ENCODE results near the gene LILRB4.
"Not testable (repeated sequence)": the region's sequence is repeated elsewhere in the genome, so short reads cannot be mapped to it uniquely, and the experiment has no call there.

LILRB4 gene

DNA sequence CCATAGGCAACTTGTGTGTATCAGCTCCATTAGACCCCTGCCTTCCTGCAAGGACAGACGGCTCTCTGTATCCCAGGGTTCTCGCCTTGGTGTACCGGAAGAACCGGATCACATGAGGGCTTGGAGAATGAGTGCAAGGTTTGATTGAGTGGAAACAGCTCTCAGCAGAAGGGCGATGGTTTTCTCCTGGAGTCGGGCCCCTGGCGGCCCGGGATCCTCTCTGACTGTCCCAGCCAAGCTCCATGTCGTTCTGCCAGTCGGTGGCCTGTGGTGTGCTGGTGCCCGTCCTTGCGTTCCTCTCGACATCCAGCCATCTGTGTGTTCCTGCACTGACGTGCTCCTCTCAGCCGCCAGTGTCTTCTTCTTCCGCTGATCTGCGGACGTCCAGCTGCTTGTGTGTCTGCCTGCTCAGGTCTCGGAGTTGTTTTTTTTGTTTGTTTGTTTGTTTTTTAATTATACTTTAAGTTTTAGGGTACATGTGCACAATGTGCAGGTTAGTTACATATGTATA lies 16.4 kb upstream of the LILRB4 start:
- FAIRE-seq (no peak), DNase-seq (ENCODE audit: extremely low spot score, insufficient read length, low read depth) (no peak)

DNA sequence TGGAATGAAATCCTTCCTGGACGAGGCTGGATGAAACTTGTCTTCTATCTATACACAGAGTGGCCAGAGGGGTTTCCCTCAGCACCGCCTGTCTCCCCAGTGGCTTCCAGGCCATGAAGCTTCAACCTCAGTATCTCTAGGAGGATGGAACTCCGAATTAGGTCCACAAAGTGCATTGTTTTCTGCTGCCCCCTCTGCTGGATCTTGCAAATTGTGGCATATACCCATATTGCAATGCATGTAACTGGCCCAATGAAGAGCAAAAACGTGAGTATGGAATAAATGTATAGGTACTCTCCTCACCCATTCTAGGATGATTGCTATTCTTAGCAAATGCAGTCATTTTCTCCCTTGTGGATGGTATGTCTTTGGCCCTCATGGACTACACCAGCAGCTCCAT lies 14.7 kb upstream of the LILRB4 start:
- FAIRE-seq: no peak

DNA sequence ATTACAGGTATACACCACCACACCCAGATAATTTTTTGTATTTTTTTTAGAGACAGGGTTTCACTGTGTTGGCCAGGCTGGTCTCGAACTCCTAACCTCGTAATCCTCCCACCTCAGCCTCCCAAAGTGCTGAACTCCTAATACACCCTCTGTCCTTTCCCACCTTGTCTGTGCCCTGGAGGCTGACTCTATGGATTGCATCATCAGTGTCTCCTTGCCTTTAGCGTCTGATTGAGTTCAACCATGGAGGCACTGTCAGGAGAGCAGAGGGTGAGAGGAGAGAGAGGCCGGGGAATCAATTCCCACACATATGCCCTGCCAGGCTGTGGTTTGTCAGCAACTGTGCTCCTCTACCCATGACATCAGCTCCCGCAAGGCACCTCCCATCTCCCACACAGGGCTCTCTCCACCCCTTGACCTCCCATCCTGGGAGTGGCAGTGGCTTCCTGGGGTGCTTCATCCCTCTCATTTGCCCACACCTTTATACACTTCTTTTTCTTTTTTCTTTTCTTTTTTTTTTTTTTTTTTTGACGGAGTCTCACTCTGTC lies 12.6 kb upstream of the LILRB4 start:
- FAIRE-seq: no peak
- DNase-seq (ENCODE audit: extremely low spot score, insufficient read length, low read depth): no peak

More for the DNA sequence above, 14.7 kb upstream of the LILRB4 start:
- no peak for DNase-seq (ENCODE audit: extremely low spot score, insufficient read length, low read depth)

DNA sequence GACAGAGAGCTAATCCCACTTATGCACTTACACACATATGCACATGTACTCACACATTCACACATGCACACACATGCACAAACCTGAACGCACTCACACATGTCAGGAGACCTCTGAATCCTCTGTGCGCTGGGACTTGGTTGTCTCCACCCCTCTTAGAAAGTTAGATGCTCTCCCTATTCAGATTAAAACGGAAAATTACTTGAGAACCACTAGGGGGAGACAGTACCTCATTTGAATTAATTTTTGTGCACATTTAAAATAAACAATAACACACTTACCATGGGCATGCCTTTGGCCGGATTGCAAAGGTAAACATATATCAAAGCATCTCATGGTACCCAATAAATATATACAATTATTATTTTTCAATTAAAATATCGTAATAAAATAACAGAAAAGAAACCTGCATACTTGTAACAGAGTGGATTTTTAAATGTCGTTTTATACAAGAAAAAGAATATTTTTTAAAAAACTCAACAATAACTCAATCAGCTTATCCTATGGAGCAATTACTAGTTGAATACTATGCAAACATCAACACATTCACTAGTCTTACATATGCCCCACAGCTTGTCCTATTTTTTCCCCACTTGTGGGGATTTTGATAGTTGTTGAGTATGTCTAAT lies 9.5 kb upstream of the LILRB4 start:
- peak; percentile 29 for DNase-seq (ENCODE audit: extremely low spot score, insufficient read length, low read depth)
- peak; percentile 83 for FAIRE-seq

DNA sequence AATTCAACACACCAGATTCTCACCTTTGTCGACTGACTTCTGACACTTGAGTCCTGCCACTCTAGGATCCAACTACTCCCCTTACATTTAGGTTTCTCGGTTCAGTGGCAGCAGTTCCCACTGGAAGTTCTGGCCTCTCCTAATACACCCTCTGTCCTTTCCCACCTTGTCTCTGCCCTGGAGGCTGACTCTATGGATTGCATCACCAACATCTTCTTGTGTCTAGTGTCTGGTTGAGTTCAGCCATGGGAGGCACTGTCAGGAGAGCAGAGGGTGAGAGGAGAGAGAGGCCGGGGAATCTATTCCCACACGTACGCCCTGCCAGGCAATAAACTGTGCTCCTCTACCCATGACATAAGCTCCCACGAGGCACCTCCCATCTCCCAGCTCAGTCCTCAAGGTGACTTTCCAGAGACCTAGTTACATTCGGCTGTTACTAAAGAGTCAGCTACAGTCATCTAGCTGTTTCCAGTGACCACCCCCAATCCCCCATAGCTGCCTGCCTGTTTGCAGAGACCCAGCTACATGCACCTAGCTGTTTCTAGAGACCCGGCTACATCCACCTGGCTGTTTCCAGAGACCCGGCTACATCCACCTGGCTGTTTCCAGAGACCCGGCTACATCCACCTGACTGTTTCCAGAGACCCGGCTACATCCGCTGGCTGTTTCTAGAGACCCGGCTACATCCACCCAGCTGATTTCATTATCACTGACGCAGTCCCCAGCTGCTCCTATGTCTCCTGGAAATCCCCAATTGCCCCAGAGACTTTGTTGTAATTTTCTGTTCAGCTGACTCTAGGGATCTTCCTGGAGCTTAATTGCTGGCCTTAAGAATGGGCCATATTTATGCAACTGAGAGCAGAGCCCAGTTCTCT lies 8.1 kb upstream of the LILRB4 start:
- no peak for DNase-seq (ENCODE audit: extremely low spot score, insufficient read length, low read depth)
- FAIRE-seq: peak; percentile 59

DNA sequence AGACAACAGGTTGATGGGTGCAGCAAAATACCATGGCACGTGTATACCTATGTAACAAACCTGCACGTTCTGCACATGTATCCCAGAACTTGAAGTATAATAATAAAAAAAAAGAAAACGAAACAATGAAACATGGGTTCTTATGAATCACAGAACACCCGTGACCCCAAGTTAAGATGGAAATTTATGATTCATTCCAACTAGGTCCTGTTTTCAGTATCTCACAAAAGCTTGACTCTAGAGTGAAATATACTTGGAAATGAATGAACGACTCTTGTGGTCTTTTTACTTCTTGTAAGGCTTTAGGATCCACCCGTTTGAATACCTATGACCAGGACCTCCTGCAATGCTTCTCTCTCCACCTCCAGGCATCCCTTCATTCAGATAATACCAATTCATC lies 3.5 kb upstream of the LILRB4 start:
- FAIRE-seq: no peak

DNA sequence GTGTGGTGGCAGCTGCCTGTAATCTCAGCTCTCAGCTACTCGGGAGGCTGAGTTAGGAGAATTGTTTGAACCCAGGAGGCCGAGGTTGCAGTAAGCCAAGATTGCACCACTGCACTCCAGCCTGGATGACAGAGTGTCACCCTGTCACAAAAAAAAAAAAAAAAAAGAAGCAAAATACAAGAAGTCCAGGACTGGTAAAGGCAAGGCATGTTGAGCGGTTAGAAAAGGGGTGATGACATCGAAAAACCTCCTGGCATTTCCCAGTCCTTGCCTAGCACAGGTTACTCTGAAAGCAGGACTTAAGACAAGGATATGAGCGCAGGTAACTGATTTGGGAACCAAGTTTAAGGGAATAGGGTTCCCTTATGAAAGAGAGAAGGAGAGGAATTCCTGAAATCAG lies 2.5 kb upstream of the LILRB4 start:
- no peak for FAIRE-seq
- DNase-seq (ENCODE audit: extremely low spot score, insufficient read length, low read depth): no peak

More for the DNA sequence above, 3.5 kb upstream of the LILRB4 start:
- DNase-seq (ENCODE audit: extremely low spot score, insufficient read length, low read depth): no peak

DNA sequence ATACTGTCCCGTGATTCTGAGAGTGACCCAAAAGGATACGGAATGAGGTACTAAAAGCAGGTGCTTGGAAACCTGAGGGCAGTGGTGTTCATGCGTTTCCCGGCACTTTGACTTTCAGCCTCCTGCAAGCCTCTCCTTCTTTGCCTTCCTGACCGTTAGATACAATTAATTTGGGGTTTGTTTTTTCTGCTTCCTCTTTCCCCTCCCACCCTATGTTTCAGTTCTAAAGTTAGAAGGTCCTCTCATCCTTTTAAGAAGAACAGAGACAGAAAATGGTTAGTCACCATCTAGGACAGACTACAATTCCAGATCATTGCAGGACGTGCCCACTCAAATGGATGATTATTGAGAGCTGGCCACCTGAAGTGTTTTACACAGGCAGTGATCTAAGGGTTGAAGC lies 1.8 kb upstream of the LILRB4 start:
- FAIRE-seq (peak; percentile 95), DNase-seq (ENCODE audit: extremely low spot score, insufficient read length, low read depth) (no peak)

DNA sequence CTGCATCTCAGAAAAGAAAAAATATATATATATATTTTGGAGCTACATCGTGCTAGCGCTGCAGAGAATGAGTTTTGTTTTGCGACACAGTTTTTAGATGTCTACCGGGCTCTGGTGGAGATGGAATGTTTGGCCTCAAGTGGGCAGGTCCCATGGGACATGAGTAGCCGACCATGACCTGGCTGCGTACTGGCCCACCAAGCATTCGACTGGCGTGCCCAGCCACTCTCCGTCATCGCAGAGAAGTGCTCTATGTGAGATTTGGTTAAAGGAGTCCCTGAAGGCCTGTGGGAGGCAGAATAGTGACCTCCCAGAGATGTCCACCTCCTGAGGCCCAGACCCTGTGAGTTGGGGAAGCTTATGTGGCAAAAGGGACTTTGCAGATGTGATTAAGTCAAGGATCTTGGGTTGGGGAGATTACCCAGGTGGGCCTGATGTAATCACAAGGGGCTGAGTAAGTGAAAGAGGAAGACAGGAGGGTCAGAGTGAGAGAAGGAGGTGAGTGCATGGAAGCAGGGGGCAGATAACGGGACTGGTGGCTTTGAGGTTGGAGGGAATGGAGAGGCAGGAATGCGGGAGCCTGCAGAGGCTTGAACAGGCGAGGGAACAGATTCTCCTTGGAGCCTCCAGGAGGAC lies 821 bp upstream of the LILRB4 start:
- no peak for DNase-seq (ENCODE audit: extremely low spot score, insufficient read length, low read depth)
- peak; percentile 42 for FAIRE-seq

DNA sequence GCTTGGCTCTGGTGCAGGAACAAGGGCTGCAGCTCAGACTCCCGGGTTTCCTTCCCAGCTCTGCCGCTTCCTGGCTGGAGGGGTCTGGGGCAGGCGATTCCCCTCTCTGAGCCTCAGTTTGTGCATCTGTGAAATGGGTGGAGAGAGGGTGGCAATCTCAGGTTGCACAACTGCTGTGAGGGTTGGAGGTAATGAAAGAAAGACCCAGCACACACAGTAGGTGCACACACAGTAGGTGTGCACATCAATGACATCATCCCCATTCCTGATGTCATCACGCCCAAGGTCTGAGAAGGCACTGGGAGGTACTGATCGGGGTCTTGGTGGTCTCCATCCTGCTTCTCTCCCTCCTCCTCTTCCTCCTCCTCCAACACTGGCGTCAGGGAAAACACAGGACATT lies 2.7 kb downstream of the LILRB4 start:
- no peak for DNase-seq (ENCODE audit: extremely low spot score, insufficient read length, low read depth)
- no peak for FAIRE-seq

DNA sequence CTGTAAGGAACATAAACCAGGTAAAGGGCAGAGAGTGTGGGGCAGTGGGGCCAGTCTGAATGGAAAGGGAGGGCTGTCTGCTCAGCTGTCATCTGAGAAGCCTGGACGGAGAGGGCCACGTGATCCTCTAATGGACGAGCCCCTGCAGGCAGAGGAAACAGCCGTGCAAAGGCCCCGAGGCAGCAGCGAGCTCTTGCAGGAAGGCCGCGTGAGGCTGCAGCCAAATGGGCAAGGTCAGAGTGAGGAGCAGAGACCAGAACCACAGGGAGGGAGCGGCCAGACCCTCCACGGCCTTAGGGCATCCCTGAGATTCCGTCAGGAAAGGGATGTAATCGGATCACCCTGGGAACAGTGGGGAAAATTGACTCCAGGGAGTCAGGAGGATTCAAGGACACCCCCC lies 4.4 kb downstream of the LILRB4 start:
- FAIRE-seq (no peak), DNase-seq (ENCODE audit: extremely low spot score, insufficient read length, low read depth) (no peak)

DNA sequence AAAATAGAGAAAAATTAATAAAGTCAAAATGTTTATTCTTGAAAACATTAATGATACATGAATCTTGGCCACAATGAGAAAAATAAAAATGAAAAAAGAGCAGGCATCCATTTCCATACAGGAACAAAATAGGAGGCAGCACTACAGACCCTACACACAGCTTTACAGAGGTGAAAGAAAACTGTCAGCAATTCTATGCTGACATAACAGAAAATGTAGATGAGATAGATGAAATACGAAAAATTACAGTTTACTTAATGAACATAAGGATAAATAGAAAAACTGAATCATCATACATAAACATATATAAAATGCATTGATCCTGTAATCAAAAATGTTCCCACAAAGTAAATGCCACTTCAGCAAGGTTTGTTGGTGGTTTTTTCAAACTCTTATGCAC lies 5.6 kb downstream of the LILRB4 start:
- no peak for FAIRE-seq
- DNase-seq (ENCODE audit: extremely low spot score, insufficient read length, low read depth): no peak

DNA sequence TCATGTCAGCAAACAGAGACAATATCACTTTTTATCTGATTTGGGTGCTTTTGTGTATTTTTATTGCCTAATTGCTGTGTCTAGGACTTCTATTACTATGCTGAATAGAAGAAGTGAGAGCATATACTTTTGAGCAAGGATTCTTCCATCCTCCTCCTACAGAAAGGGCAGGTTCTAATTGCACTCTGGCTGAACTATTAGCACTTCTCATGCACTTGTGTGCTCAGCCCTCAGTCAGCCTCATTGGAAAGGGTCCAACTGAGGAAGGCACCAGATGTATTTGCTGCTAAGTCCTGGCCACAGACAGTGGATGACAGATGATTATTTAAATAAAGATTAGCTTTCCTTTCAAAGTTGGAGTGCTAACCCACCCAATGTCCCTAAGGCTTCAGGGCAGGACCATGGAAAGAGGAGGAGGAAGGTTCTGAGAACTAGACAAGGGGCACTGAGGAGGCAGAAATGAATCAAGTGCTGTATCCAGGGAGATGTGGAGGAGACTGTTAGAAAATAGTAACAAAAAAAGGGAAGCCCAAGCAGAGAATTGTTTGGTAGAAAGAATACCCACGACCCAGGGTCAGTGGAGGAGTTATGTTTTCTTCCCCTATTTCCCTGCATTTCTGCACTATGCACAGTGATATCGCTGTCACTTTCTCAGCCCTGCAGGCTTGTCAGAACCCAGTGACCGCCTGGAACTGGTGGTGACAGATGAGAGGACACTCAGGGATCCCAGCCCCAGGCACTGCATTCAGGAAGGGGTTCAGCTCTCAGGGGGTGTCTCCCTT lies 8.0 kb downstream of the LILRB4 start:
- DNase-seq (ENCODE audit: extremely low spot score, insufficient read length, low read depth) (no peak), FAIRE-seq (no peak)

DNA sequence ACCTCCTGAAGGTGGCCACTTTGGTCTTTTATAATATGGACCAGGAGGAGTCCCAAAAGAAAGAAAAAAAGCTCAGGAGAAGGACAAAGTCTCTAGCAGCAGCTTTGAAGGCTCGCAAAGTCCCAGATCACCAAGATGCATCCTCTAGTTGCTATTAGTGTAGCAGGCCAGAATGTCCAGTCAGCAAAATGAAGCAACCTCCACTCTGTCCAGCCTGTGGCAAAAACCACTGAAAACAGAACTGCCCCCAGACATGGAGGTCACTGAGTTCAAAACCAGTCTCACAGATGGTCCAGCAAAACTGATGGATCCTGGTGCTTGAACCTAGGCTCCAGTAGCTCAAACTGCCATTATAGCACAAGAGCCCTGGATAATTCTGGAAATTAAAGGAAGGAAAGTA lies 10.4 kb downstream of the LILRB4 start:
- no peak for FAIRE-seq

DNA sequence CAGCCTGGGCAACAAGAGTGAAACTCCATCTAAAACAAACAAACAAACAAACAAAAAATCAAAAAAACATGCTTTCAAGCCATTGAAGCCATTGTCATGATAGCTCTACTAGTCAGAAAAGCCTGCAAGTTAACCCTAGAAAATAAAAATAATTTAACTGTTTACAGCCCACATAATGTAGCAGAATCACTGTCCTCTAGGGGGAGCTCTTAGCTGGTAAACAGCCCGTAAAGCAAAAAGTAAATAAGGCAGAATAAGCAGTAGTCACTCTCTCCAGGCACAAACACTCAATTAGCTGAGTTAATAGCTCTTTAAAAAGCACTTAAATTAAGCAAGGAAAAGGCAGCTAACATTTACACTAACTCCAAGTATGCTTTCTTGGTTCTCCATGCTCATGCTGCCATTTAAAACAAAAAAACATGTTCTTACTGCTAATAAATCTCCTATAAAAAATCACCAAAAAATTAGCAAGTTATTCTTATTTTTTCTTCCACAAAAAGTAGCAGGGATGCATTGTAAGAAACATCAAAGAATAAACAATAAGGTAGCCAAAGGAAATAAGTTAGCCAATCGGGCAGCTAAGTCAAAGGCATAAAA lies 11.3 kb downstream of the LILRB4 start:
- FAIRE-seq (peak; percentile 80), DNase-seq (ENCODE audit: extremely low spot score, insufficient read length, low read depth) (no peak)

More for the DNA sequence above, 10.4 kb downstream of the LILRB4 start:
- DNase-seq (ENCODE audit: extremely low spot score, insufficient read length, low read depth): no peak

DNA sequence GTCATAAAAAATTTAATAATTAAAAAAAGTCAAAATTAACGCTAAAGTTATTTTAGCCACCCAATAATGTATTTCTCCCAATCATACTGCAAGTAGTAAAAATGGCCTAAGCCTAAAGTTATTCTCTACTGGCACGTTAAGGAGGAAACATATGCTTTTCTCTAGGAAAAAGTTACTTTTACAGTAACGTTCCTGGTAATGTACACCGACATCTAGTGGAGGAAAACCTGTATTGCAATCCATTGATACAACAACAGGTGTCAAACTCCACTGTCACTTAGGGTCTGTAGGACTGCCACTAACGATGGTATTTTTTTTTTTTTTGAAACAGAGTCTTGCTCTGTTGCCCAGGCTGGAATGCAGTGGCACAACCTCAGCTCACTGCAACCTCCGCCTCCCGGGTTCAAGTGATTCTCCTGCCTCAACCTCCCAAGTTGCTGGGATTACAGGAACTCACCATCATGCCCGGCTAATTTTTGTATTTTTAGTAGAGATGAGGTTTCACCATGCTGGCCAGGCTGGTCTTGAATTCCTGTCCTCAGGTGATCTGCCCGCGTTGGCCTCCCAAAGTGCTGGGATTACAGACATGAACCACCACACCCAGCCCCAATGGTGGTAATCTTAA lies 13.5 kb downstream of the LILRB4 start:
- FAIRE-seq: peak; percentile 81
- peak; percentile 38 for DNase-seq (ENCODE audit: extremely low spot score, insufficient read length, low read depth)

DNA sequence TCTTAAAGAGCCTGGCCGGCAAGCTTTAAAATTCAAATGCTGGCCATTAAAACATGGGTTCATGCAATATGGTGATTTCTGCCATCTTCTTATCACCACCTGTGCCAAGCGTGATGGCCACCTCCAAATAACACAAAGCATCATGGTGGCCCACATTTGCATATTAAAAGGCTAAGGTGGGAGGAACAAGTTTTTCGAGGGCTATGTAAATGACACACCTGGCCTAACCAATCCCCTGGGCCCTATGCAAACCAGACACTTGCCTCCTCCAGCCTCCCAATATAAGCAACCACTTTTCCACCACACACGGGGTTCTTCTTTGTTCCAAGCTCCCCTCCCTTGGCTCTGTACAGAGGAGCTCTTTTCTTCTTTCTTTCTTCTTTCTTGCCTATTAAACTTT lies 14.4 kb downstream of the LILRB4 start:
- DNase-seq (ENCODE audit: extremely low spot score, insufficient read length, low read depth) (no peak), FAIRE-seq (no peak)

DNA sequence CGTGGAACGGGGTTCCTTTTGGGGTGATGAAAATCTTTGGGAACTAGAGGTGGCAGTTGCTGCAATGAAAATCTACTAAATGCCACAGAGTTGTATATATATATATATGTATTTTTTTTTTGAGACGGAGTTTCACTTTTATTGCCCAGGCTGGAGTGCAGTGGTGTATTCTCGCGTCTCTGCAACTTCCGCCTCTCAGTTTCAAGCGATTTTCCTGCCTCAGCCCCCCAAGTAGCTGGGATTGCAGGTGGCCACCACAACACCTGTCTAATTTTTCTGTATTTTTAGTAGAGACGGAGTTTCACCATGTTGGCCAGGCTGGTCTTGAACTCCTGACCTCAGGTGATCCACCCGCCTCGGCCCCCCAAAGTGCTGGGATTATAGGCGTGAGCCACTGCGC lies 18.8 kb downstream of the LILRB4 start:
- not testable (repeated sequence) for DNase-seq (ENCODE audit: extremely low spot score, insufficient read length, low read depth); FAIRE-seq

DNA sequence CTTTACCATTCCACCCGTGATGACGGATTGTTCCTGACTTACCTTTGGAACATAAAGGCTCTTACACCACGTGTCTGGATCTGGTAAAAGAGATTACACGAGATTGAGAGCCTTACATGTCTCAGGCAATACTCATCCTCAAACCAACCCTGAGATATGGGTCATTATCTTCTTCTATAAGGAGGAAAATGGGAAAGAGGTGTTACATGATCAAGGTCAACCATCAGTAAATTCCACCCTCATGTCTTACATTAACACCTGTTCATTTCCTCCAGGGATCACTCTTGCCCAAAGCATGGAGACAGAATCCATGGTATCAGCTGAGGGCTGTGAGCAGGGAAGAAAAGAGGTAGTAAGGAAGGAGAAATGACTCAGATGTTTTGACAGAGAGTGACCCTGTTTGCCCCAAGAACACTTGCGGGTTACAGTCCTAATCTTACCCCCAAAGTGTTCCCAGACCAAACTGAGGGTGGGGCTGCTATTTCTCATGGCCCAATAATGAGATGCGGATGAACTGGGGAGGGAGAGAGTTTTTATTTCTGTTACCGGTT lies 19.6 kb downstream of the LILRB4 start:
- no peak for DNase-seq (ENCODE audit: extremely low spot score, insufficient read length, low read depth)
- FAIRE-seq: no peak

Measured in GM18507 (cell line).